Sigmoid colon (tissue), 7 donors: ENCODE data around the gene ARVCF. TPM values are rescaled to one million over a fixed set of nuclear protein-coding genes. Genes with fewer than 3 reads are reported as not detected.
A peak's percentile ranks its signal among the peaks of the same experiment; 100 is the strongest.

Experiments
- DNase-seq: peaks from one replicate; pipeline ENCODE4 v3.0.0-alpha.2; 2019
- H3K27ac ChIP-seq, 4 donors: fragments of 200-600 bp; sonication (generic); one replicate each; pipeline ENCODE4 v1.5.1; 2016 to 2019; ENCODE audit warnings: mild to moderate bottlenecking in 1 of 4
- H3K27me3 ChIP-seq, 3 donors: fragments of 200-600 bp; sonication (generic); one replicate each; pipeline ENCODE4 v1.5.1; 2019; ENCODE audit warnings: mild to moderate bottlenecking in 1 of 3
- H3K36me3 ChIP-seq, 4 donors: fragments of 200-600 bp; sonication (generic); one replicate each; pipeline ENCODE4 v1.5.1; 2016 to 2019
- H3K4me1 ChIP-seq, 4 donors: fragments of 200-600 bp; sonication (generic); one replicate each; pipeline ENCODE4 v1.5.1; 2017 to 2019
- H3K4me3 ChIP-seq, 4 donors: fragments of 200-600 bp; sonication (generic); one replicate each; pipeline ENCODE4 v1.5.1; 2017 to 2019; ENCODE audit warnings: mild to moderate bottlenecking in 2 of 4, moderate library complexity in 1 of 4
- H3K9me3 ChIP-seq, 4 donors: fragments of 200-600 bp in 3 of 4; sonication (generic) in 3 of 4; one replicate each; pipeline versions ENCODE4 v1.5.1 to v1.6.1; 2013 to 2019
- CTCF ChIP-seq, 4 experiments: fragments of 450-650 bp in 3 of 4; fragments of 200-600 bp in 1 of 4; IDR thresholded peaks; one replicate each; pipeline ENCODE4 v1.5.1; 2016 to 2019; ENCODE audit warnings: antibody characterized with exemption in 4 of 4, mild to moderate bottlenecking in 3 of 4, moderate library complexity in 2 of 4
- EP300 ChIP-seq, 4 donors: sonication (generic); formaldehyde crosslinking; IDR thresholded peaks; one replicate each; pipeline ENCODE4 v1.6.1; 2017; ENCODE audit warnings: antibody characterized with exemption in 4 of 4
- POLR2A ChIP-seq, 2 donors: fragments of 450-650 bp; IDR thresholded peaks; one replicate each; pipeline ENCODE4 v1.6.1; 2016; ENCODE audit warnings: antibody characterized with exemption in 2 of 2, mild to moderate bottlenecking in 2 of 2, moderate library complexity in 2 of 2
- POLR2AphosphoS5 ChIP-seq, 4 donors: sonication (generic); formaldehyde crosslinking; IDR thresholded peaks; one replicate each; pipeline ENCODE4 v1.6.1; 2017; ENCODE audit warnings: antibody characterized with exemption in 4 of 4
- WGBS, 2 donors: extraction: QIAGEN DNeasy Blood & Tissue Kit; methylation state at CpG; one replicate each; pipeline ENCODE4 v1.1.7; 2013; 5-methylcytosine and 5-hydroxymethylcytosine counted together
- intact Hi-C: fragments of 100-400 bp; cut with DNase I; formaldehyde crosslinking; loops from one replicate; pipeline ENCODE4 v1.15.1; 2023
- polyA plus RNA-seq, 3 donors: library from polyadenylated mRNA; stranded (reverse); fragments of 200-250 nt; gene quantifications; one replicate each; pipeline ENCODE4 v1.2.3, GENCODE V29; 2013
- total RNA-seq, 4 donors: library from RNA; depleted of rRNA; stranded (reverse); fragments of >200 nt; gene quantifications; one replicate each; pipeline ENCODE4 v1.1.0, GENCODE V29; 2016
- donor health status: healthy with polysubstance abuse.
- donor health status: Bipolar disorder and iron deficiency.
- donor health status: healthy.

ARVCF gene
- total and polyA plus RNA-seq, 7 donors, result 3.9 to 33.8 (median 14.6) TPM

DNA sequence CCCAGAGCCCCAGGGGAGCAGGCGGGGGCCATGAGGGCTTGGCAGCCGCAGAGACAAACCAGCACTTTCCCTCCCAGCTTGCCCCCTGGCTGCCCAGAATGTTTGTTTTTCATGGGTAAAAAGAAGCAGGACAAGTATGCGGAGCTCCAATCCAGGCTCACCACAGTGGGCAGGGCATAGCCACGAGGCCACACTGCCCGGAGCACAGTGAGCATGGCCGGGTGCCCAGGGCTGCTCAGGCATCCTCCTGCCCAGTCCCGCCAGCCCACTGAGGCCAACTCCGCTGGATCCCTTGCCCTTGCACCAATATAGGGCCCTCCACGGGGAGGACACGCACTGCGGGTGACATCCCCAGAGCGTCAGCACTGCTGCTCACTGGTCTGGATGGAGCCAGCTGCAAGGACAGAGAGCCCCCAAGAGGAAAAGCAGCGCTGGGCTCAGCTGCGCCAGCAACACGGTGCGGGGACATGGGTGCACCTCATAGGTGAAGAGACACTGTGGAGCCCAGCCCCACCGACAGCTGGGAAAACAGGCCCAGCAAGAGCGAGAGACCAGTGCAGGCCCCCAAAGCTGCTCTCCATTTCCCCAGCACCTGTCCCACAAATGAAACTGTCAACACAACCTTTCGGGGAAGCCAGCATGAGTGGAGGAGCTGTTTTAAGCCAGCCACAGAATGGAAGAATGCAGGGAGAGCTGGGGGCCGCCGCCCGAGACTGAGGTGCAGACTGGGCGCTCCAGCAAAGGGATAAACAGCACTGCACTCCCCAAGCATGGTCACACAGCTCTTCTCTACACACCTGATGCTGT is 24.8 kb downstream of the ARVCF start:
- peak overlapping the region; percentile 56 to 71 (median 64) for H3K27ac ChIP-seq

GRCh38 chr22:19991395-19991644 is 25.3 kb downstream of the ARVCF start:
- Histone ChIP-seq H3K27ac (peak overlapping the region; percentile 56 to 71 (median 64)), H3K4me3 (no peak overlapping the region), H3K9me3 (no peaks in the 10 kb centered on the region), H3K27me3 (no peaks in the 10 kb centered on the region), H3K4me1 (peaks cover 0 to 50% (median 41%) of the 10 kb centered on the region in 4 donors), H3K36me3 (no peaks in the 10 kb centered on the region)
- intact Hi-C loops, result no loop called here
- no peak for DNase-seq
- TF ChIP-seq CTCF (IDR thresholded peaks at IDR 0.05) (no peak), POLR2A (IDR thresholded peaks at IDR 0.05) (no peak)

More for the DNA sequence above, 24.8 kb downstream of the ARVCF start:
- peaks cover 0 to 45% (median 37%) of the 10 kb centered on the region in 4 donors for H3K4me1 ChIP-seq
- TF ChIP-seq POLR2AphosphoS5 (IDR thresholded peaks at IDR 0.05) (no peak), EP300 (IDR thresholded peaks at IDR 0.05) (no peak), POLR2A (IDR thresholded peaks at IDR 0.05) (no peak), CTCF (IDR thresholded peaks at IDR 0.05) (no peak)
- no peaks in the 10 kb centered on the region for H3K9me3 ChIP-seq
- H3K27me3 ChIP-seq, result no peaks in the 10 kb centered on the region
- WGBS, 2 donors, result 89 to 92% methylated on average over 23 of the region's 23 CpGs
- intact Hi-C loops, result no loop called here
- H3K4me3 ChIP-seq, result no peak overlapping the region
- H3K36me3 ChIP-seq, result no peaks in the 10 kb centered on the region
- DNase-seq, result no peak

- TF ChIP-seq EP300 (IDR thresholded peaks at IDR 0.05) (no peak), POLR2AphosphoS5 (IDR thresholded peaks at IDR 0.05) (no peak), POLR2A (IDR thresholded peaks at IDR 0.05) (no peak), CTCF (IDR thresholded peaks at IDR 0.05) (no peak)
- whole genome bisulfite sequencing, 2 donors, result 93 to 96% methylated on average over 20 of the region's 20 CpGs
- Histone ChIP-seq H3K27me3 (no peaks in the 10 kb centered on the region), H3K36me3 (no peaks in the 10 kb centered on the region), H3K4me3 (no peak overlapping the region), H3K27ac (peak overlapping the region; percentile 56 to 71 (median 64)), H3K4me1 (peaks cover 0 to 53% (median 42%) of the 10 kb centered on the region in 4 donors), H3K9me3 (no peaks in the 10 kb centered on the region)
- intact Hi-C loops, result no loop called here
- DNase-seq, result no peak
Measured at GRCh38 chr22:19990609-19991394, 25.8 kb downstream of the ARVCF start.

- H3K36me3 ChIP-seq, result no peaks in the 10 kb centered on the region
- no peaks in the 10 kb centered on the region for H3K27me3 ChIP-seq
- intact Hi-C loops, result no loop called here
- WGBS, 2 donors, result 48 to 49% methylated on average over 2 of the region's 2 CpGs
- H3K9me3 ChIP-seq, result no peaks in the 10 kb centered on the region
- peak overlapping the region in 1 of 4 donors; percentile 71 for H3K27ac ChIP-seq
- H3K4me3 ChIP-seq, result no peak overlapping the region
- DNase-seq, result no peak
- H3K4me1 ChIP-seq, result peaks cover 0 to 53% (median 42%) of the 10 kb centered on the region in 4 donors
- no peak for TF ChIP-seq EP300 (IDR thresholded peaks at IDR 0.05)
- TF ChIP-seq CTCF (IDR thresholded peaks at IDR 0.05), result no peak
- TF ChIP-seq POLR2AphosphoS5 (IDR thresholded peaks at IDR 0.05), result no peak
- TF ChIP-seq POLR2A (IDR thresholded peaks at IDR 0.05), result no peak
Measured at GRCh38 chr22:19990188-19990587, 26.4 kb downstream of the ARVCF start.
